ENCODE data around the gene BBIP1. TPM values are rescaled to one million over a fixed set of nuclear protein-coding genes. Genes with fewer than 3 reads are reported as not detected.

Gene BBIP1
- total RNA-seq, 1 experiment from 2014 or later, result 19.0 TPM

- TF ChIP-seq ZNF512 (CRISPR knock-in tag; IDR thresholded peaks at IDR 0.05; ENCODE audit: borderline replicate concordance) (no peak), EMX1 (CRISPR knock-in tag; IDR thresholded peaks at IDR 0.05) (no peak), E2F4 (CRISPR knock-in tag; IDR thresholded peaks at IDR 0.05; ENCODE audit: borderline replicate concordance, low read depth) (no peak), ZNF396 (CRISPR knock-in tag; IDR thresholded peaks at IDR 0.05; ENCODE audit: borderline replicate concordance) (no peak), ZNF416 (CRISPR knock-in tag; IDR thresholded peaks at IDR 0.05) (no peak), TCF7 (CRISPR knock-in tag; IDR thresholded peaks at IDR 0.05; ENCODE audit: low read depth) (no peak), GTF2I (CRISPR knock-in tag; conservative IDR thresholded peaks at IDR 0.05) (no peak), ETV6 (CRISPR knock-in tag; IDR thresholded peaks at IDR 0.05) (no peak)
Measured at GRCh38 chr10:110852947-110853346, 66.0 kb downstream of the BBIP1 start (continued).

- CTCF ChIA-PET, result interaction anchor here (1.1 kb wide), 1 partner anchor 49 kb away, joined by 3 read pairs; no protein-coding TSS in a partner anchor
- POLR2A ChIA-PET, result no interaction called here
- H3K4me3 Mint-ChIP-seq, result no peak overlapping the region
- no peak overlapping the region for H3K27ac Mint-ChIP-seq
- H3K27me3 Mint-ChIP-seq (ENCODE audit: low read depth), result no peaks in the 10 kb centered on the region
- ATAC-seq, result peak; percentile 26; the same call in 1 of the 2 replicates
- DNase-seq (ENCODE audit: low spot score), result no peak
- H3K9me3 Mint-ChIP-seq, result peaks cover 7% of the 10 kb centered on the region
- no peaks in the 10 kb centered on the region for H3K4me1 Mint-ChIP-seq
- no peaks in the 10 kb centered on the region for H3K36me3 Mint-ChIP-seq
- TF ChIP-seq ZMAT4 (CRISPR knock-in tag; IDR thresholded peaks at IDR 0.05) (no peak), ETV6 (CRISPR knock-in tag; IDR thresholded peaks at IDR 0.05) (no peak), PRDM15 (CRISPR knock-in tag; IDR thresholded peaks at IDR 0.05) (no peak), TEAD4 (CRISPR knock-in tag; IDR thresholded peaks at IDR 0.05) (no peak), ZNF423 (CRISPR knock-in tag; IDR thresholded peaks at IDR 0.05) (no peak), PREB (CRISPR knock-in tag; IDR thresholded peaks at IDR 0.05; ENCODE audit: borderline replicate concordance) (no peak), E2F1 (CRISPR knock-in tag; IDR thresholded peaks at IDR 0.05) (no peak), ATF2 (CRISPR knock-in tag; IDR thresholded peaks at IDR 0.05; ENCODE audit: borderline replicate concordance, low read depth) (no peak), ARID4B (CRISPR knock-in tag; IDR thresholded peaks at IDR 0.05; ENCODE audit: borderline replicate concordance) (no peak), JUN (CRISPR knock-in tag; IDR thresholded peaks at IDR 0.05) (no peak), USF2 (CRISPR knock-in tag; IDR thresholded peaks at IDR 0.05) (no peak)
Measured at GRCh38 chr10:110852255-110852896, 66.6 kb downstream of the BBIP1 start.
